HCT116 (cell line): Measurements from ENCODE around the gene ATN1. TPM values are rescaled to one million over a fixed set of nuclear protein-coding genes. Genes with fewer than 3 reads are reported as not detected.

Source experiments
- ATAC-seq: fragments of 200-7000 bp; cut with Tn5 transposase; 2 replicates; pipeline ENCODE4 v1.9.1; 2020; ENCODE audit warnings: mild to moderate bottlenecking, moderate library complexity
- BruUV-seq: library from RNA; stranded (reverse); fragments of 400-500 nt; replicated peaks from 2 replicates; lab custom pipeline; 2021; lab: Mats Ljungman, UMichigan
- CTCF ChIA-PET: fragments of 300-600 bp; sonication (Branson Sonifier 250); formaldehyde crosslinking; loops from one replicate; lab custom pipeline; 2021; ENCODE audit warnings: antibody characterized with exemption; lab: Charles Lee
- POLR2A ChIA-PET: fragments of 300-600, 350-600 bp; sonication (Branson Sonifier 250); formaldehyde crosslinking; loops from one replicate; lab custom pipeline; 2021; ENCODE audit warnings: antibody characterized with exemption; lab: Charles Lee
- RAD21 ChIA-PET, 2 experiments: fragments of 300-600 bp; sonication (Branson Sonifier 250); formaldehyde crosslinking; loops; one replicate each; lab custom pipeline; 2023; ENCODE audit warnings: low total read pairs in 2 of 2; ENCODE audit not compliant: uncharacterized antibody in 2 of 2, unreplicated experiment in 2 of 2, low non-redundant PET in 1 of 2; lab: Charles Lee
- DNase-seq: peaks from one replicate; pipeline ENCODE4 v3.0.0-alpha.2; 2010; ENCODE audit warnings: low read depth, low spot score
- H2AFZ ChIP-seq: fragments of 200-600 bp; shearing (Covaris generic), sonication (generic); 2 replicates; pipeline ENCODE4 v1.6.1; 2017; ENCODE audit warnings: low read depth, mixed run types, mixed read lengths, antibody characterized with exemption, low read length; ENCODE audit not compliant: poor library complexity, severe bottlenecking
- H3K27ac ChIP-seq: 2 replicates; pipeline ENCODE4 v1.5.1; 2012; ENCODE audit warnings: low read depth, low read length
- H3K27me3 ChIP-seq: fragments of 200-600 bp; sonication (generic); 2 replicates; pipeline ENCODE4 v1.6.1; 2016; ENCODE audit warnings: mixed run types, low read length, mixed read lengths; ENCODE audit not compliant: insufficient read depth
- H3K36me3 ChIP-seq, 2 experiments: fragments of 200-500 bp in 1 of 2; fragments of 200-600 bp in 1 of 2; sonication (Bioruptor generic) in 1 of 2; sonication (generic) in 1 of 2; 2 replicates each; pipeline versions ENCODE4 v1.5.1 to v1.6.1; 2014 to 2016; ENCODE audit warnings: low read length in 2 of 2, inconsistent platforms in 1 of 2, mixed read lengths in 1 of 2, mixed run types in 1 of 2; ENCODE audit not compliant: insufficient read depth in 2 of 2, control insufficient read depth in 1 of 2
- H3K4me1 ChIP-seq, 2 experiments: fragments of 200-600 bp in 1 of 2; sonication (generic) in 1 of 2; 2 replicates each; pipeline versions ENCODE4 v1.5.1 to v1.6.1; 2012 to 2017; ENCODE audit warnings: low read length in 2 of 2, inconsistent platforms in 1 of 2, mild to moderate bottlenecking in 1 of 2, mixed read lengths in 1 of 2, mixed run types in 1 of 2, moderate library complexity in 1 of 2; ENCODE audit not compliant: insufficient read depth in 2 of 2, control insufficient read depth in 1 of 2
- H3K4me2 ChIP-seq: fragments of 200-600 bp; sonication (generic); 2 replicates; pipeline ENCODE4 v1.6.1; 2017; ENCODE audit warnings: mixed run types, low read length, mixed read lengths
- H3K4me3 ChIP-seq, 2 experiments: fragments of 200-600 bp in 1 of 2; sonication (generic) in 1 of 2; replicated peaks in 1 of 2; 2 replicates each; pipeline ENCODE4 v1.5.1; 2011 to 2016; ENCODE audit warnings: low read length in 2 of 2, control low read depth in 1 of 2, low read depth in 1 of 2, mild to moderate bottlenecking in 1 of 2, mixed read lengths in 1 of 2, mixed run types in 1 of 2
- H3K79me2 ChIP-seq: fragments of 200-600 bp; sonication (generic); 2 replicates; pipeline ENCODE4 v1.6.1; 2017; ENCODE audit warnings: mild to moderate bottlenecking, mixed run types, low read length, moderate library complexity, mixed read lengths; ENCODE audit not compliant: insufficient read depth
- H3K9ac ChIP-seq: fragments of 200-600 bp; sonication (generic); 2 replicates; pipeline ENCODE4 v1.6.1; 2016; ENCODE audit warnings: low read length, mixed read lengths
- H3K9me2 ChIP-seq: fragments of 200-600 bp; sonication (generic), shearing (Covaris generic); 2 replicates; pipeline ENCODE4 v1.6.1; 2017; ENCODE audit warnings: mixed run types, mild to moderate bottlenecking, moderate library complexity; ENCODE audit not compliant: insufficient read depth
- H3K9me3 ChIP-seq, 2 experiments: fragments of 200-500 bp in 1 of 2; fragments of 200-600 bp in 1 of 2; sonication (Bioruptor generic) in 1 of 2; sonication (generic) in 1 of 2; 2 replicates each; pipeline ENCODE4 v1.6.1; 2014 to 2017; ENCODE audit warnings: low read length in 2 of 2, mixed read lengths in 2 of 2, inconsistent platforms in 1 of 2, low read depth in 1 of 2, mild to moderate bottlenecking in 1 of 2, mixed run types in 1 of 2, moderate library complexity in 1 of 2; ENCODE audit not compliant: control insufficient read depth in 1 of 2, insufficient read depth in 1 of 2
- H4K20me1 ChIP-seq: fragments of 200-600 bp; sonication (generic), shearing (Covaris generic); 2 replicates; pipeline ENCODE4 v1.6.1; 2017; ENCODE audit warnings: mixed run types, mild to moderate bottlenecking, moderate library complexity; ENCODE audit not compliant: insufficient read depth
- CBX3 ChIP-seq: IDR thresholded peaks from 2 replicates; pipeline ENCODE4 v1.6.1; 2012; ENCODE audit warnings: low read depth
- CEBPB ChIP-seq: IDR thresholded peaks from 2 replicates; pipeline ENCODE4 v1.6.1; 2012; ENCODE audit warnings: low read depth
- EGR1 ChIP-seq: IDR thresholded peaks from 2 replicates; pipeline ENCODE4 v1.6.1; 2012; ENCODE audit warnings: low read depth
- ELF1 ChIP-seq: IDR thresholded peaks from 2 replicates; pipeline ENCODE4 v1.6.1; 2012; ENCODE audit warnings: low read depth, borderline replicate concordance
- FOSL1 ChIP-seq: IDR thresholded peaks from 2 replicates; pipeline ENCODE4 v1.6.1; 2012; ENCODE audit warnings: low read depth
- JUND ChIP-seq: IDR thresholded peaks from 2 replicates; pipeline ENCODE4 v1.6.1; 2012
- POLR2A ChIP-seq: IDR thresholded peaks from 2 replicates; pipeline ENCODE4 v1.7.0; 2011; ENCODE audit warnings: borderline replicate concordance; ENCODE audit not compliant: insufficient read depth, insufficient read length; ENCODE audit errors: extremely low read depth
- POLR2AphosphoS5 ChIP-seq: IDR thresholded peaks from 2 replicates; pipeline ENCODE4 v1.6.1; 2011; ENCODE audit warnings: mild to moderate bottlenecking, low read depth, low read length, moderate library complexity
- RAD21 ChIP-seq: IDR thresholded peaks from 2 replicates; pipeline ENCODE4 v1.6.1; 2012; ENCODE audit warnings: low read depth, mild to moderate bottlenecking
- YY1 ChIP-seq: IDR thresholded peaks from 2 replicates; pipeline ENCODE4 v1.6.1; 2011; ENCODE audit warnings: low read length, low read depth, moderate library complexity, mild to moderate bottlenecking; ENCODE audit not compliant: insufficient replicate concordance; ENCODE audit errors: extremely low read depth
- intact Hi-C: fragments of 100-400 bp; cut with micrococcal nuclease; formaldehyde crosslinking; loops from 2 replicates; pipeline ENCODE4 v1.10.0; 2022
- total RNA-seq: library from RNA; stranded (reverse); gene quantifications from one replicate; pipeline ENCODE4 v1.2.1, GENCODE V29; 2021; ENCODE audit not compliant: unreplicated experiment
- TF ChIP-seq, protein P1 (sequence below): IDR thresholded peaks from 2 replicates; pipeline ENCODE4 v1.6.1; 2012
- TF ChIP-seq, protein P2 (sequence below), 3 experiments: fragments of 200-600 bp in 1 of 3; sonication (generic) in 1 of 3; IDR thresholded peaks in 2 of 3; conservative IDR thresholded peaks in 1 of 3; 2 replicates each; pipeline ENCODE4 v1.5.1; 2012 to 2017; ENCODE audit warnings: low read depth in 2 of 3, low read length in 2 of 3, antibody characterized with exemption in 1 of 3, borderline replicate concordance in 1 of 3, control low read depth in 1 of 3, mild to moderate bottlenecking in 1 of 3, mixed read lengths in 1 of 3, mixed run types in 1 of 3, moderate library complexity in 1 of 3; ENCODE audit not compliant: insufficient read depth in 1 of 3
- TF ChIP-seq, protein P3 (sequence below): IDR thresholded peaks from 2 replicates; pipeline ENCODE4 v1.6.1; 2012; ENCODE audit warnings: low read depth

The ATN1 gene
- total RNA-seq, 1 experiment from 2014 or later, result 104 TPM

GRCh38 chr12:6958609-6959057 is 30.9 kb downstream of the ATN1 start:
- Histone ChIP-seq H4K20me1 (no peaks in the 10 kb centered on the region), H3K27ac (no peak overlapping the region), H2AFZ (no peak overlapping the region), H3K4me1 (peaks cover 15 to 27% of the 10 kb centered on the region in 2 experiments), H3K79me2 (peaks cover 7% of the 10 kb centered on the region), H3K4me2 (no peak overlapping the region), H3K4me3 (no peak overlapping the region), H3K9me2 (no peaks in the 10 kb centered on the region), H3K9me3 (no peaks in the 10 kb centered on the region), H3K9ac (no peak overlapping the region), H3K27me3 (no peaks in the 10 kb centered on the region), H3K36me3 (no peaks in the 10 kb centered on the region; a peak in 1 of 4 replicates)
- intact Hi-C loops, result no loop called here
- ChIA-PET CTCF (no interaction called here), RAD21 (no interaction called here), POLR2A (interaction anchor here (9.9 kb wide), 1 partner anchor 12 kb away, joined by 269 read pairs; the partner anchor contains the start of genes C12orf57 and RNU7-1)
- no TSS peak for BruUV-seq
- ATAC-seq (no peak), DNase-seq (no peak)
- TF ChIP-seq, protein P1, sequence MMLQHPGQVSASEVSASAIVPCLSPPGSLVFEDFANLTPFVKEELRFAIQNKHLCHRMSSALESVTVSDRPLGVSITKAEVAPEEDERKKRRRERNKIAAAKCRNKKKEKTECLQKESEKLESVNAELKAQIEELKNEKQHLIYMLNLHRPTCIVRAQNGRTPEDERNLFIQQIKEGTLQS, result no peak
- TF ChIP-seq, protein P2, sequence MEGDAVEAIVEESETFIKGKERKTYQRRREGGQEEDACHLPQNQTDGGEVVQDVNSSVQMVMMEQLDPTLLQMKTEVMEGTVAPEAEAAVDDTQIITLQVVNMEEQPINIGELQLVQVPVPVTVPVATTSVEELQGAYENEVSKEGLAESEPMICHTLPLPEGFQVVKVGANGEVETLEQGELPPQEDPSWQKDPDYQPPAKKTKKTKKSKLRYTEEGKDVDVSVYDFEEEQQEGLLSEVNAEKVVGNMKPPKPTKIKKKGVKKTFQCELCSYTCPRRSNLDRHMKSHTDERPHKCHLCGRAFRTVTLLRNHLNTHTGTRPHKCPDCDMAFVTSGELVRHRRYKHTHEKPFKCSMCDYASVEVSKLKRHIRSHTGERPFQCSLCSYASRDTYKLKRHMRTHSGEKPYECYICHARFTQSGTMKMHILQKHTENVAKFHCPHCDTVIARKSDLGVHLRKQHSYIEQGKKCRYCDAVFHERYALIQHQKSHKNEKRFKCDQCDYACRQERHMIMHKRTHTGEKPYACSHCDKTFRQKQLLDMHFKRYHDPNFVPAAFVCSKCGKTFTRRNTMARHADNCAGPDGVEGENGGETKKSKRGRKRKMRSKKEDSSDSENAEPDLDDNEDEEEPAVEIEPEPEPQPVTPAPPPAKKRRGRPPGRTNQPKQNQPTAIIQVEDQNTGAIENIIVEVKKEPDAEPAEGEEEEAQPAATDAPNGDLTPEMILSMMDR (IDR thresholded peaks at IDR 0.05 in 2 of 3, conservative IDR thresholded peaks at IDR 0.05 in 1 of 3; ENCODE audit: borderline replicate concordance in 1 of 3, insufficient read depth in 1 of 3, low read depth in 2 of 3, low read length in 2 of 3), result no peak
- TF ChIP-seq CBX3, result no peak

GRCh38 chr12:6959058-6959804 is 31.5 kb downstream of the ATN1 start:
- ATAC-seq (no peak), DNase-seq (no peak)
- H3K4me2 ChIP-seq, result no peak overlapping the region
- H3K4me3 ChIP-seq, result no peak overlapping the region
- no peaks in the 10 kb centered on the region for H3K9me3 ChIP-seq
- no peaks in the 10 kb centered on the region for H4K20me1 ChIP-seq
- H2AFZ ChIP-seq, result no peak overlapping the region
- H3K9me2 ChIP-seq, result no peaks in the 10 kb centered on the region
- intact Hi-C loops, result no loop called here
- CTCF ChIA-PET, result interaction anchor here (6.0 kb wide), 1 partner anchor 14 kb away, joined by 101 read pairs; the partner anchor contains the start of genes C12orf57 and RNU7-1
- H3K79me2 ChIP-seq, result peaks cover 13% of the 10 kb centered on the region
- H3K27me3 ChIP-seq, result no peaks in the 10 kb centered on the region
- no peak overlapping the region for H3K9ac ChIP-seq
- no peak overlapping the region for H3K27ac ChIP-seq
- no TSS peak for BruUV-seq
- H3K4me1 ChIP-seq, result peaks cover 15 to 32% of the 10 kb centered on the region in 2 experiments
- POLR2A ChIA-PET, result interaction anchor here (9.9 kb wide), 1 partner anchor 12 kb away, joined by 269 read pairs; the partner anchor contains the start of genes C12orf57 and RNU7-1
- RAD21 ChIA-PET, result no interaction called here
- no peaks in the 10 kb centered on the region; a peak in 1 of 4 replicates for H3K36me3 ChIP-seq
- TF ChIP-seq EGR1 (no peak), POLR2AphosphoS5 (no peak), YY1 (no peak), FOSL1 (no peak), RAD21 (no peak), JUND (no peak), ELF1 (no peak), CEBPB (no peak), POLR2A (no peak)
- TF ChIP-seq, protein P3, sequence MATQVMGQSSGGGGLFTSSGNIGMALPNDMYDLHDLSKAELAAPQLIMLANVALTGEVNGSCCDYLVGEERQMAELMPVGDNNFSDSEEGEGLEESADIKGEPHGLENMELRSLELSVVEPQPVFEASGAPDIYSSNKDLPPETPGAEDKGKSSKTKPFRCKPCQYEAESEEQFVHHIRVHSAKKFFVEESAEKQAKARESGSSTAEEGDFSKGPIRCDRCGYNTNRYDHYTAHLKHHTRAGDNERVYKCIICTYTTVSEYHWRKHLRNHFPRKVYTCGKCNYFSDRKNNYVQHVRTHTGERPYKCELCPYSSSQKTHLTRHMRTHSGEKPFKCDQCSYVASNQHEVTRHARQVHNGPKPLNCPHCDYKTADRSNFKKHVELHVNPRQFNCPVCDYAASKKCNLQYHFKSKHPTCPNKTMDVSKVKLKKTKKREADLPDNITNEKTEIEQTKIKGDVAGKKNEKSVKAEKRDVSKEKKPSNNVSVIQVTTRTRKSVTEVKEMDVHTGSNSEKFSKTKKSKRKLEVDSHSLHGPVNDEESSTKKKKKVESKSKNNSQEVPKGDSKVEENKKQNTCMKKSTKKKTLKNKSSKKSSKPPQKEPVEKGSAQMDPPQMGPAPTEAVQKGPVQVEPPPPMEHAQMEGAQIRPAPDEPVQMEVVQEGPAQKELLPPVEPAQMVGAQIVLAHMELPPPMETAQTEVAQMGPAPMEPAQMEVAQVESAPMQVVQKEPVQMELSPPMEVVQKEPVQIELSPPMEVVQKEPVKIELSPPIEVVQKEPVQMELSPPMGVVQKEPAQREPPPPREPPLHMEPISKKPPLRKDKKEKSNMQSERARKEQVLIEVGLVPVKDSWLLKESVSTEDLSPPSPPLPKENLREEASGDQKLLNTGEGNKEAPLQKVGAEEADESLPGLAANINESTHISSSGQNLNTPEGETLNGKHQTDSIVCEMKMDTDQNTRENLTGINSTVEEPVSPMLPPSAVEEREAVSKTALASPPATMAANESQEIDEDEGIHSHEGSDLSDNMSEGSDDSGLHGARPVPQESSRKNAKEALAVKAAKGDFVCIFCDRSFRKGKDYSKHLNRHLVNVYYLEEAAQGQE, result no peak
